Urinary bladder (tissue), 4 donors: ENCODE results near the gene SLC38A10. TPM values are rescaled to one million over a fixed set of nuclear protein-coding genes. Genes with fewer than 3 reads are reported as not detected.

Experiments used
- DNase-seq: peaks from one replicate; pipeline ENCODE4 v3.0.0-alpha.2; 2015; ENCODE audit errors: extremely low spot score
- H3K27ac ChIP-seq: one replicate; pipeline ENCODE4 v1.5.1; 2013; ENCODE audit warnings: low read depth, mild to moderate bottlenecking, moderate library complexity
- H3K36me3 ChIP-seq: one replicate; pipeline ENCODE4 v1.6.1; 2013; ENCODE audit warnings: mild to moderate bottlenecking, moderate library complexity; ENCODE audit not compliant: insufficient read depth
- H3K4me1 ChIP-seq: one replicate; pipeline ENCODE4 v1.6.1; 2013; ENCODE audit warnings: mild to moderate bottlenecking, moderate library complexity; ENCODE audit not compliant: insufficient read depth
- H3K4me3 ChIP-seq: one replicate; pipeline ENCODE4 v1.5.1; 2013; ENCODE audit warnings: low read depth, low read length
- WGBS: extraction: QIAGEN DNeasy Blood & Tissue Kit; methylation state at CpG from one replicate; pipeline ENCODE4 v1.1.7; 2013; 5-methylcytosine and 5-hydroxymethylcytosine counted together
- polyA plus RNA-seq: library from polyadenylated mRNA; stranded (reverse); fragments of 200-250 nt; gene quantifications from one replicate; pipeline ENCODE4 v1.2.3, GENCODE V29; 2013
- total RNA-seq: library from RNA; depleted of rRNA; stranded (reverse); fragments of >200 nt; gene quantifications from one replicate; pipeline ENCODE4 v1.2.3, GENCODE V29; 2014
- donor health status: healthy with polysubstance abuse.
- donor health status: healthy.

Gene SLC38A10
- total and polyA plus RNA-seq, 2 donors: 28.5 to 82.3 TPM

DNA sequence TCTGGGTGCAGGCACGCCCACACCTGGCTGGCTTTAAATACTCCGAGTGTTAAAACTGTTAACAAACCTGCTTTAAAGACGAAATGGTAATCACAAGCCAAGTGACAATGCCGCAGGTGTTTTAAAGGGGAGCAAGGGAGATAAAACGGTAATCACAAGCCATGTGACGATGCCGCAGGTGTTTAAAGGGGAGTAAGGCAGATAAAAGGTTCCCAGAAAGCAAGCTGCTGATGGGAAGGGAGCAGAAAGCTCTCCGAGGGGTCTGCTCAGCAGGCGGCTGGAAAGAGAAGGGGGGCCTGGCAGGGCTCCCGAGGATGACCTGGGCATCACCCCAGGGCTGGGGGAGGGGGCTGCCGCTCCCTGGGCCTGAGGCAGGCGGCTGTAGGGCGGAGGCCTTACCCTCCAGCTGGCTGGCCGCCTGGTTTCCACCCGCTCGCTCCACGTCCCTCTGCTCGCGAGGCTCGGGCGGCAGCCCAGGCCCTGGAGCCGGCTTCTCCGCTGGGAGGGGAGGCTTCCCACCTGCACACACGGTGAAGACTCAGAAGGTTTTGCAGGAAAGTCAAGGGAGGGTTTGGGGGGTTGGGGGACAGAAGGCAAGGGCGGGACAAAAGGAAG is 43.9 kb downstream of the SLC38A10 start:
- Histone ChIP-seq H3K4me1 (no peaks in the 10 kb centered on the region), H3K27ac (no peak overlapping the region), H3K36me3 (peaks cover 2% of the 10 kb centered on the region), H3K4me3 (no peak overlapping the region)
- 78% methylated on average over 25 of the region's 25 CpGs for WGBS
- no peak for DNase-seq

- Histone ChIP-seq H3K27ac (no peak overlapping the region), H3K4me1 (no peaks in the 10 kb centered on the region), H3K4me3 (no peak overlapping the region), H3K36me3 (peaks cover 2% of the 10 kb centered on the region)
- no peak for DNase-seq
- WGBS: 90% methylated on average over 31 of the region's 31 CpGs
Measured at GRCh38 chr17:81250286-81251093, 44.6 kb downstream of the SLC38A10 start.

DNA sequence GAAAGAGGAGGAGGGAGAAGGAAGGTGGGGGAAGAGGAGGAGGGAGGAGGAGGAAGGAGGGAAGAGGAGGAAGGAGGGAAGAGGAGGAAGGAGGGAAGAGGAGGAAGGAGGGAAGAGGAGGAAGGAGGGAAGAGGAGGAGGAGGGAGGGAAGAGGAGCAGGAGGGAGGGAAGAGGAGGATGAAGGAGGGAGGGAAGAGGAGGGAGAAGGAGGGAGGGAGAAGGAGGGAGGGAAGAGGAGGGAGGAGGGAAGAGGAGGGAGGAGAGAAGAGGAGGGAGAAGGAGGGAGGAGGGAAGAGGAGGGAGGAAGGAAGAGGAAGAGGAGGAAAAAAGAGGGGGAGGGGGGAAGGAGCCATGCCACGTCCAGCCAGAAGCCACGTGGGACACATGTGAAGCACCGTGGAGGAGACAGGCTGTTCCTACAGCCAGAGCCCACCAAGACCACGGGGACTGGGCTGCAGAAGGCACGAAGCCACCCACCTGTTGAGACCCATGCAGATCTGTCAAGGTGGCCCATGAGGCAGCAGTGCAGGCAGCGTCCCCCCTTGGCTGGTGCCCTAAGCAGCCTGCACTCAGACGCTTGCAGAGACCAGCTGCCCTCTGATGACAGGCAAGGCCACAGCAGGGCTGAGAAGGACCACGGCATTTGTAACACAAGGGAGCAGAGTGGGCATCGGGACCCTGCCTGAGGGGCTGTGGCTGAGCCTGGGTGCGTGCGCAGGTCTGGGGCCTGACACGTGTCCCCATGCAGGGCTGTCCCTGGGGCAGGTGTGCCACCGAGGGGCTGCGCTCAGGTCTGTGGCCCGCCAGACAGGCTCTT is 45.7 kb downstream of the SLC38A10 start:
- Histone ChIP-seq H3K4me3 (no peak overlapping the region), H3K4me1 (no peaks in the 10 kb centered on the region), H3K27ac (no peak overlapping the region), H3K36me3 (peaks cover 2% of the 10 kb centered on the region)
- DNase-seq: no peak
- WGBS: 93% methylated on average over 15 of the region's 15 CpGs

DNA sequence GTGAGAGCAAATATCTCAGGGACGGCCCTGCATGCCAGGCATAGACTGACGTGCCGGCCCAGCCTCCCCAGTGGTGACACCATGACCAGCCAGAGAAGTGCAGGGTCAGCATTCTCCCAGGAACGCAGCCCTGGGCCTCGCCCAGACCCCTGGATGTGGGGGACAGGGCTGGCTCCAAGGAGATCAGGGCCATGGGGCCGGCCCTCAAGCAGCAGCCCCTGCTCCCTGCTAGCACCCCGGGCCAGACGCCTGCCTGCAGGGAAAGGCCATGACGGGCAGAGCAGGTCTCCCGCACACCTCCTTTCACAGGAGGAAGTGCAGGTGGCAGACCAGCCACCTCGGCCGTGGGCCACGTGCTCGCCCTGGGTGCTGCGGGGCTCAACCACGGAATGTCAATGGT is 46.5 kb downstream of the SLC38A10 start:
- H3K4me1 ChIP-seq: no peaks in the 10 kb centered on the region
- WGBS: 88% methylated on average over 16 of the region's 16 CpGs
- DNase-seq: no peak
- no peak overlapping the region for H3K27ac ChIP-seq
- peaks cover 2% of the 10 kb centered on the region for H3K36me3 ChIP-seq
- H3K4me3 ChIP-seq: no peak overlapping the region

DNA sequence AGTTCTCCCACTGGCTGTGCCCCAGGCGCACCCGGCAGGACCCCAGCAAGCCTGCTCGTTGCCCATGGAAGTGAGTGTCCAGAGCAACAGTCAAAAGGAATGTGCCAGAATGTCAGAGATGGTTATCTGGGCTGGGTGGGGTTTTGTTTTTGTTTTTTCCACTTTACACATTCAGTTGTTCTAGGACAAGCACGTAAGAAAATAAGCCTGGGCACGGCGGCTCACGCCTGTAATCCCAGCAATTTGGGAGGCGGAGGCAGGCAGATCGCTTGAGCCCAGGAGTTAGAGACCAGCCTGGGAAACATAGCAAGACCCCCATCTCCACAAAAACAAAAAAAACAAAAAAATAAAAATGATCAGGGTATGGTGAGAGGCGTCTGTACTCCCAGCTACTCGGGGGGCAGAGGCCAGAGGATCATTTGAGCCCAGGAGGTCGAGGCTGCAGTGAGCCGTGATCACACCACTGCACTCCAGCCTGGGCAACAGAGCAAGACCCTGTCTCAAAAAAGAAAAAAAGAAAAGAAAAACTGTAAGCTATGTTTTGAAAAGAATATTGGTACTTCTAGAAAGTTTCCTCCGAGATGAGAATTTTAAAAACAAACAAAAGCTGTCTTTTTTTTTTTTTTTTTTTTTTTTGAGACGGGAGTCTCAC is 47.6 kb downstream of the SLC38A10 start:
- H3K27ac ChIP-seq: no peak overlapping the region
- WGBS: 89% methylated on average over 14 of the region's 15 CpGs
- DNase-seq: no peak
- peaks cover 2% of the 10 kb centered on the region for H3K36me3 ChIP-seq
- no peaks in the 10 kb centered on the region for H3K4me1 ChIP-seq
- no peak overlapping the region for H3K4me3 ChIP-seq

- DNase-seq: no peak
- Histone ChIP-seq H3K27ac (no peak overlapping the region), H3K4me3 (no peak overlapping the region), H3K4me1 (no peaks in the 10 kb centered on the region), H3K36me3 (peaks cover 2% of the 10 kb centered on the region)
- 93% methylated on average over 28 of the region's 28 CpGs for WGBS
Measured at GRCh38 chr17:81246679-81247338, 48.3 kb downstream of the SLC38A10 start.

GRCh38 chr17:81246343-81246670 is 48.8 kb downstream of the SLC38A10 start:
- Histone ChIP-seq H3K27ac (no peak overlapping the region), H3K4me1 (no peaks in the 10 kb centered on the region), H3K4me3 (no peak overlapping the region), H3K36me3 (peaks cover 2% of the 10 kb centered on the region)
- DNase-seq: no peak
- WGBS: 91% methylated on average over 10 of the region's 10 CpGs

DNA sequence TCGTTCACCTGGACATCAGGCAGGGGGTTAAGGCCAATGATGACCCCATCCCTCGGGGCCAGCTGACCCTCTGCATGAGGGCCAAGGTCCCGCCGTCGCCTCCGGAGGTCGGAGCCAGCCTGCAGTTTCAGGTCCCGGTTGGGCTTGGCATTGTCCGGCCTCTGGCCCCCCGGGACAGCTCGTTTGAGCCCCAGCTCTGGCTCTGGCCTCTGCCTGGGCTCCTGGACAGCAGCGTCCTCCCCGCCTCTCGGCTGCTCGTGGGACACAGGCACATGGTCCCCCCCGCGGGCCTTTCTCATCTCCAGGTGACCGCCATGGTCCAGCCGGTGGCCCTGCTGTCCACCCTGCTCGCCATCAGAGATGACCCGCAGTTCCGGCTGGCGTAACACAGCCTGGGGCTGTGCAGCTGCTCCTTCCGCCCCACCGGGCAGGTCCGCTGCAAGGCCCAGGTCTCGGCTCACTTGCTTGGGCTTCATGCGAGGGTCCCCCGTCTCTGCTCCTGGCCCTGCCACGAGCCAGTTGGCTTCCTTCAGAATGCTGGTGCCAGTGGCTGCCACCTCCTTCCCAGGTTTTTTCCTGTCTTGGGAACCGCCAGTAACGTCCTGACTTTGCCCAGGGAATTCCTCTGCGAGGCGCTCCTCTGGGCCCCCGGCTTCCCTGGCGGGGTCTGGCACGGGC is 49.3 kb downstream of the SLC38A10 start:
- Histone ChIP-seq H3K4me1 (no peaks in the 10 kb centered on the region), H3K4me3 (no peak overlapping the region), H3K27ac (no peak overlapping the region), H3K36me3 (no peaks in the 10 kb centered on the region)
- 83% methylated on average over 37 of the region's 37 CpGs for WGBS
- no peak for DNase-seq

- Histone ChIP-seq H3K4me1 (no peaks in the 10 kb centered on the region), H3K36me3 (no peaks in the 10 kb centered on the region), H3K27ac (no peak overlapping the region), H3K4me3 (no peak overlapping the region)
- no peak for DNase-seq
- 83% methylated on average over 25 of the region's 25 CpGs for WGBS
Measured at GRCh38 chr17:81245024-81245664, 50.0 kb downstream of the SLC38A10 start.

GRCh38 chr17:81244358-81245023 is 50.6 kb downstream of the SLC38A10 start:
- Histone ChIP-seq H3K27ac (no peak overlapping the region), H3K36me3 (no peaks in the 10 kb centered on the region), H3K4me1 (no peaks in the 10 kb centered on the region), H3K4me3 (no peak overlapping the region)
- 68% methylated on average over 24 of the region's 24 CpGs for WGBS
- DNase-seq: no peak

GRCh38 chr17:81243333-81243664 is 51.8 kb downstream of the SLC38A10 start:
- no peaks in the 10 kb centered on the region for H3K4me1 ChIP-seq
- H3K36me3 ChIP-seq: no peaks in the 10 kb centered on the region
- no peak overlapping the region for H3K4me3 ChIP-seq
- 80% methylated on average over 10 of the region's 10 CpGs for whole genome bisulfite sequencing
- no peak overlapping the region for H3K27ac ChIP-seq
- DNase-seq: no peak
